WTC11 (cell line): ENCODE measurements around the gene SSH3. TPM values are rescaled to one million over a fixed set of nuclear protein-coding genes. Genes with fewer than 3 reads are reported as not detected.

Experiments
- ATAC-seq: fragments of 200-7000 bp; cut with Tn5 transposase; 2 replicates; pipeline ENCODE4 v1.10.0; 2021; ENCODE audit warnings: mild to moderate bottlenecking, moderate library complexity
- CTCF ChIA-PET: fragments of 300-600 bp; sonication (Branson Sonifier 250); formaldehyde crosslinking; loops from one replicate; lab custom pipeline; 2021; ENCODE audit warnings: antibody characterized with exemption; lab: Charles Lee
- POLR2A ChIA-PET: fragments of 350-600 bp; sonication (Branson Sonifier 250); formaldehyde crosslinking; loops from one replicate; lab custom pipeline; 2021; ENCODE audit warnings: antibody characterized with exemption; lab: Charles Lee
- DNase-seq: peaks from one replicate; pipeline ENCODE4 v3.0.0; 2021; ENCODE audit warnings: low spot score
- H3K27ac Mint-ChIP-seq: 2 replicates; pipeline ENCODE4 v1.8.0; 2021; ENCODE audit warnings: mixed read lengths
- H3K27me3 Mint-ChIP-seq: 2 replicates; pipeline ENCODE4 v1.8.0; 2021; ENCODE audit warnings: low read depth, mild to moderate bottlenecking, moderate library complexity, mixed read lengths
- H3K36me3 Mint-ChIP-seq: 2 replicates; pipeline ENCODE4 v1.8.0; 2021; ENCODE audit warnings: mixed read lengths
- H3K4me1 Mint-ChIP-seq: 2 replicates; pipeline ENCODE4 v1.8.0; 2022; ENCODE audit warnings: mixed read lengths
- H3K4me3 Mint-ChIP-seq: 2 replicates; pipeline ENCODE4 v1.8.0; 2021; ENCODE audit warnings: mild to moderate bottlenecking, moderate library complexity, mixed read lengths
- H3K9me3 Mint-ChIP-seq: 2 replicates; pipeline ENCODE4 v1.8.0; 2021; ENCODE audit warnings: mixed read lengths
- ARID4B ChIP-seq: sonication (generic); formaldehyde crosslinking; IDR thresholded peaks from 2 replicates; pipeline ENCODE4 v1.8.0; 2023; ENCODE audit warnings: missing genetic modification reagents, mild to moderate bottlenecking, borderline replicate concordance
- CDX4 ChIP-seq: fragments of 250-450 bp; sonication (Bioruptor Pico); IDR thresholded peaks from 2 replicates; pipeline ENCODE4 v1.9.0; 2021; ENCODE audit warnings: moderate library complexity, mild to moderate bottlenecking, inconsistent platforms, borderline replicate concordance
- FOXJ3 ChIP-seq: sonication (generic); formaldehyde crosslinking; IDR thresholded peaks from 2 replicates; pipeline ENCODE4 v1.9.0; 2021; ENCODE audit warnings: missing genetic modification reagents, mild to moderate bottlenecking, borderline replicate concordance
- GRHL2 ChIP-seq: fragments of 250-450 bp; sonication (Bioruptor Pico); IDR thresholded peaks from 2 replicates; pipeline ENCODE4 v1.8.0; 2022; ENCODE audit warnings: mild to moderate bottlenecking, moderate library complexity; ENCODE audit not compliant: insufficient replicate concordance, severe bottlenecking
- JAZF1 ChIP-seq: fragments of 250-450 bp; sonication (Bioruptor Pico); IDR thresholded peaks from 2 replicates; pipeline ENCODE4 v1.9.0; 2021; ENCODE audit warnings: moderate library complexity, mild to moderate bottlenecking, inconsistent platforms
- KAT7 ChIP-seq: sonication (generic); formaldehyde crosslinking; IDR thresholded peaks from 2 replicates; pipeline ENCODE4 v1.8.1; 2023; ENCODE audit warnings: missing genetic modification reagents, mild to moderate bottlenecking, borderline replicate concordance
- MLX ChIP-seq: sonication (generic); formaldehyde crosslinking; IDR thresholded peaks from 2 replicates; pipeline ENCODE4 v1.8.1; 2023; ENCODE audit warnings: mild to moderate bottlenecking, missing genetic modification reagents, moderate library complexity
- MYBL2 ChIP-seq: sonication (generic); formaldehyde crosslinking; IDR thresholded peaks from 2 replicates; pipeline ENCODE4 v1.8.1; 2023; ENCODE audit warnings: mild to moderate bottlenecking, moderate library complexity, missing genetic modification reagents
- NFE2L1 ChIP-seq: sonication (generic); formaldehyde crosslinking; IDR thresholded peaks from 2 replicates; pipeline ENCODE4 v1.8.1; 2023; ENCODE audit warnings: missing genetic modification reagents
- SMAD3 ChIP-seq: sonication (generic); formaldehyde crosslinking; IDR thresholded peaks from 2 replicates; pipeline ENCODE4 v1.8.0; 2022; ENCODE audit warnings: missing genetic modification reagents, mild to moderate bottlenecking, borderline replicate concordance
- SP1 ChIP-seq: sonication (generic); formaldehyde crosslinking; conservative IDR thresholded peaks from 2 replicates; pipeline ENCODE4 v1.8.1; 2022; ENCODE audit warnings: missing genetic modification reagents
- ZNF396 ChIP-seq: fragments of 250-450 bp; sonication (Bioruptor Pico); IDR thresholded peaks from 2 replicates; pipeline ENCODE4 v1.8.0; 2021; ENCODE audit warnings: mild to moderate bottlenecking, moderate library complexity, borderline replicate concordance
- ZNF512 ChIP-seq: sonication (generic); formaldehyde crosslinking; IDR thresholded peaks from 2 replicates; pipeline ENCODE4 v1.8.1; 2022; ENCODE audit warnings: missing genetic modification reagents, borderline replicate concordance
- ZNF671 ChIP-seq: fragments of 250-450 bp; sonication (Bioruptor Pico); IDR thresholded peaks from 2 replicates; pipeline ENCODE4 v1.8.0; 2021; ENCODE audit warnings: mild to moderate bottlenecking
- total RNA-seq: library from RNA; stranded (reverse); gene quantifications from 3 replicates; pipeline ENCODE4 v1.2.3, GENCODE V29; 2021
- TF ChIP-seq, protein P1 (sequence below): fragments of 250-450 bp; sonication (Bioruptor Pico); IDR thresholded peaks from 2 replicates; pipeline ENCODE4 v2.1.2; 2022; ENCODE audit warnings: mild to moderate bottlenecking, moderate library complexity
- TF ChIP-seq, protein P2 (sequence below): sonication (generic); formaldehyde crosslinking; IDR thresholded peaks from 2 replicates; pipeline ENCODE4 v1.8.1; 2022; ENCODE audit warnings: low read depth, mild to moderate bottlenecking, moderate library complexity, missing genetic modification reagents, borderline replicate concordance
- TF ChIP-seq, protein P3 (sequence below): sonication (generic); formaldehyde crosslinking; IDR thresholded peaks from 2 replicates; pipeline ENCODE4 v1.8.0; 2022; ENCODE audit warnings: mild to moderate bottlenecking, missing genetic modification reagents
- TF ChIP-seq, protein P4 (sequence below): sonication (generic); formaldehyde crosslinking; IDR thresholded peaks from 2 replicates; pipeline ENCODE4 v1.8.0; 2022; ENCODE audit warnings: mild to moderate bottlenecking, missing genetic modification reagents

Gene SSH3
- total RNA-seq, 1 experiment from 2014 or later, result 42.3 TPM

DNA sequence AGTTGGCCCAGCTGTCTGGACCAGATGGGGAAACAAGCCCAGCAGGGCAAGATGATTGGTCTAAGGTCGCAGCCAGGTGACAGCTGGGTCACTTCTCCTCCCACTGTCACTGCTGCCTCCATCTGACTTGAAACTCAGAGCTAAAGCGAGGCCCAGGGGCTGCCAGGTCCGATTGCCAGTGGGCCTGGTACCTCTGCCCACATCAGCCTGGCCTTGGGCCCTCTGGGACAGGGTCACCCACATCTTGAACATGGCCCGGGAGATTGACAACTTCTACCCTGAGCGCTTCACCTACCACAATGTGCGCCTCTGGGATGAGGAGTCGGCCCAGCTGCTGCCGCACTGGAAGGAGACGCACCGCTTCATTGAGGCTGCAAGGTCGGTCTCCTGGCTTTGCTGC is 5.8 kb downstream of the SSH3 start:
- no peaks in the 10 kb centered on the region for H3K9me3 Mint-ChIP-seq
- no peak overlapping the region for H3K4me3 Mint-ChIP-seq
- TF ChIP-seq MYBL2 (CRISPR knock-in tag), result no peak
- no peak for TF ChIP-seq SP1
- TF ChIP-seq, protein P1, sequence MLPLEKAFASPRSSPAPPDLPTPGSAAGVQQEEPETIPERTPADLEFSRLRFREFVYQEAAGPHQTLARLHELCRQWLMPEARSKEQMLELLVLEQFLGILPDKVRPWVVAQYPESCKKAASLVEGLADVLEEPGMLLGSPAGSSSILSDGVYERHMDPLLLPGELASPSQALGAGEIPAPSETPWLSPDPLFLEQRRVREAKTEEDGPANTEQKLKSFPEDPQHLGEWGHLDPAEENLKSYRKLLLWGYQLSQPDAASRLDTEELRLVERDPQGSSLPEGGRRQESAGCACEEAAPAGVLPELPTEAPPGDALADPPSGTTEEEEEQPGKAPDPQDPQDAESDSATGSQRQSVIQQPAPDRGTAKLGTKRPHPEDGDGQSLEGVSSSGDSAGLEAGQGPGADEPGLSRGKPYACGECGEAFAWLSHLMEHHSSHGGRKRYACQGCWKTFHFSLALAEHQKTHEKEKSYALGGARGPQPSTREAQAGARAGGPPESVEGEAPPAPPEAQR (CRISPR knock-in tag), result no peak
- no peak for TF ChIP-seq MLX
- DNase-seq, result no peak
- H3K36me3 Mint-ChIP-seq, result peaks cover 2% of the 10 kb centered on the region; the same call in 1 of the 2 replicates
- POLR2A ChIA-PET, result no interaction called here
- peaks cover 6% of the 10 kb centered on the region; the same call in 1 of the 2 replicates for H3K27me3 Mint-ChIP-seq
- CTCF ChIA-PET, result interaction anchor here (1.8 to 2.0 kb wide), 2 partner anchors 8 to 47 kb away, joined by 6 to 8 read pairs; no protein-coding TSS in a partner anchor
- no peak overlapping the region for H3K27ac Mint-ChIP-seq
- no peak for ATAC-seq
- peaks cover 5% of the 10 kb centered on the region for H3K4me1 Mint-ChIP-seq

GRCh38 chr11:67309661-67310061 is 6.3 kb downstream of the SSH3 start:
- Mint-ChIP-seq H3K4me3 (no peak overlapping the region), H3K4me1 (peaks cover 2% of the 10 kb centered on the region), H3K9me3 (no peaks in the 10 kb centered on the region), H3K27me3 (peaks cover 5% of the 10 kb centered on the region; the same call in 1 of the 2 replicates), H3K27ac (no peak overlapping the region), H3K36me3 (peaks cover 2% of the 10 kb centered on the region; the same call in 1 of the 2 replicates)
- ChIA-PET CTCF (interaction anchor here (2.0 kb wide), 1 partner anchor 48 kb away, joined by 6 read pairs; no protein-coding TSS in a partner anchor), POLR2A (no interaction called here)
- ATAC-seq (no peak), DNase-seq (no peak)
- TF ChIP-seq, protein P2, sequence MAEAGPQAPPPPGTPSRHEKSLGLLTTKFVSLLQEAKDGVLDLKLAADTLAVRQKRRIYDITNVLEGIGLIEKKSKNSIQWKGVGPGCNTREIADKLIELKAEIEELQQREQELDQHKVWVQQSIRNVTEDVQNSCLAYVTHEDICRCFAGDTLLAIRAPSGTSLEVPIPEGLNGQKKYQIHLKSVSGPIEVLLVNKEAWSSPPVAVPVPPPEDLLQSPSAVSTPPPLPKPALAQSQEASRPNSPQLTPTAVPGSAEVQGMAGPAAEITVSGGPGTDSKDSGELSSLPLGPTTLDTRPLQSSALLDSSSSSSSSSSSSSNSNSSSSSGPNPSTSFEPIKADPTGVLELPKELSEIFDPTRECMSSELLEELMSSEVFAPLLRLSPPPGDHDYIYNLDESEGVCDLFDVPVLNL (CRISPR knock-in tag), result no peak
- TF ChIP-seq, protein P3, sequence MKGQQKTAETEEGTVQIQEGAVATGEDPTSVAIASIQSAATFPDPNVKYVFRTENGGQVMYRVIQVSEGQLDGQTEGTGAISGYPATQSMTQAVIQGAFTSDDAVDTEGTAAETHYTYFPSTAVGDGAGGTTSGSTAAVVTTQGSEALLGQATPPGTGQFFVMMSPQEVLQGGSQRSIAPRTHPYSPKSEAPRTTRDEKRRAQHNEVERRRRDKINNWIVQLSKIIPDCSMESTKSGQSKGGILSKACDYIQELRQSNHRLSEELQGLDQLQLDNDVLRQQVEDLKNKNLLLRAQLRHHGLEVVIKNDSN (CRISPR knock-in tag), result no peak
- TF ChIP-seq, protein P4, sequence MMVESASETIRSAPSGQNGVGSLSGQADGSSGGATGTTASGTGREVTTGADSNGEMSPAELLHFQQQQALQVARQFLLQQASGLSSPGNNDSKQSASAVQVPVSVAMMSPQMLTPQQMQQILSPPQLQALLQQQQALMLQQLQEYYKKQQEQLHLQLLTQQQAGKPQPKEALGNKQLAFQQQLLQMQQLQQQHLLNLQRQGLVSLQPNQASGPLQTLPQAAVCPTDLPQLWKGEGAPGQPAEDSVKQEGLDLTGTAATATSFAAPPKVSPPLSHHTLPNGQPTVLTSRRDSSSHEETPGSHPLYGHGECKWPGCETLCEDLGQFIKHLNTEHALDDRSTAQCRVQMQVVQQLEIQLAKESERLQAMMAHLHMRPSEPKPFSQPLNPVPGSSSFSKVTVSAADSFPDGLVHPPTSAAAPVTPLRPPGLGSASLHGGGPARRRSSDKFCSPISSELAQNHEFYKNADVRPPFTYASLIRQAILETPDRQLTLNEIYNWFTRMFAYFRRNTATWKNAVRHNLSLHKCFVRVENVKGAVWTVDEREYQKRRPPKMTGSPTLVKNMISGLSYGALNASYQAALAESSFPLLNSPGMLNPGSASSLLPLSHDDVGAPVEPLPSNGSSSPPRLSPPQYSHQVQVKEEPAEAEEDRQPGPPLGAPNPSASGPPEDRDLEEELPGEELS (CRISPR knock-in tag), result no peak
- TF ChIP-seq JAZF1 (no peak), SMAD3 (no peak), ZNF671 (CRISPR knock-in tag) (no peak), KAT7 (CRISPR knock-in tag) (no peak), NFE2L1 (CRISPR knock-in tag) (no peak), GRHL2 (CRISPR knock-in tag) (no peak), ARID4B (no peak), FOXJ3 (no peak), ZNF396 (CRISPR knock-in tag) (no peak), CDX4 (CRISPR knock-in tag) (no peak), ZNF512 (CRISPR knock-in tag) (no peak)
- TF ChIP-seq, protein P1 (CRISPR knock-in tag), result no peak
